Measurements from ENCODE around the gene CFD.

The CFD gene

GRCh38 chr19:911197-912033 lies 52.0 kb downstream of the CFD start:
- Histone ChIP-seq H3K4me1 (ENCODE audit: control insufficient read depth, insufficient read depth, low read length) (no peaks in the 10 kb centered on the region), H3K27ac (ENCODE audit: extremely low read depth, low read depth, low read length) (no peak overlapping the region), H3K36me3 (ENCODE audit: control insufficient read depth in 2 of 2, insufficient read depth in 1 of 2, low read length in 2 of 2) (no peaks in the 10 kb centered on the region; a peak in 1 of 3 replicates), H3K4me3 (ENCODE audit: low read depth, low read length) (no peak overlapping the region), H3K9me3 (ENCODE audit: control insufficient read depth, insufficient read depth, low read depth, low read length) (no peaks in the 10 kb centered on the region)
- POLR2A ChIA-PET: interaction anchor here (1.0 kb wide), 1 partner anchor 16 kb away, joined by 3 read pairs; no protein-coding TSS in a partner anchor
- CTCF ChIA-PET: no interaction called here
- TF ChIP-seq ZBTB10 (tag by site-specific recombination; IDR thresholded peaks at IDR 0.05): 0 out of 2 replicates have a peak, but pooled peaks have one; percentile 22
- TF ChIP-seq ZNF362 (tag by site-specific recombination; IDR thresholded peaks at IDR 0.05): no peak
- TF ChIP-seq ZSCAN5A (tag by site-specific recombination; IDR thresholded peaks at IDR 0.05): no peak
- no peak for TF ChIP-seq TCF7L2 (IDR thresholded peaks at IDR 0.05; ENCODE audit: borderline replicate concordance, low read depth, low read length)
- TF ChIP-seq SALL2 (tag by site-specific recombination; IDR thresholded peaks at IDR 0.05; ENCODE audit: borderline replicate concordance): no peak
- no peak for TF ChIP-seq ZNF202 (tag by site-specific recombination; IDR thresholded peaks at IDR 0.05; ENCODE audit: borderline replicate concordance)

- Histone ChIP-seq H3K4me1 (ENCODE audit: control insufficient read depth, insufficient read depth, low read length) (no peaks in the 10 kb centered on the region; the same call in 1 of the 2 replicates), H3K27ac (ENCODE audit: extremely low read depth, low read depth, low read length) (no peak overlapping the region), H3K4me3 (ENCODE audit: low read depth, low read length) (peak overlapping the region; percentile 76), H3K9me3 (ENCODE audit: control insufficient read depth, insufficient read depth, low read depth, low read length) (no peaks in the 10 kb centered on the region), H3K36me3 (ENCODE audit: control insufficient read depth in 2 of 2, insufficient read depth in 1 of 2, low read length in 2 of 2) (no peaks in the 10 kb centered on the region; a peak in 1 of 3 replicates)
- POLR2A ChIA-PET: no interaction called here
- CTCF ChIA-PET: interaction anchor here (0.6 kb wide), 1 partner anchor 332 kb away, joined by 4 read pairs; no protein-coding TSS in a partner anchor
- TF ChIP-seq ZNF571 (tag by site-specific recombination; IDR thresholded peaks at IDR 0.05) (no peak), ZFHX2 (tag by site-specific recombination; conservative IDR thresholded peaks at IDR 0.05) (0 out of 2 replicates have a peak, but pooled peaks have one; percentile 6), ZNF391 (tag by site-specific recombination; IDR thresholded peaks at IDR 0.05; ENCODE audit: borderline replicate concordance, low read depth) (no peak), ZNF175 (tag by site-specific recombination; IDR thresholded peaks at IDR 0.05) (no peak), ZNF398 (tag by site-specific recombination; IDR thresholded peaks at IDR 0.05) (peak; percentile 58), SP2 (tag by site-specific recombination; IDR thresholded peaks at IDR 0.05) (peak; percentile 60), ZNF239 (tag by site-specific recombination; IDR thresholded peaks at IDR 0.05) (no peak), REPIN1 (tag by site-specific recombination; IDR thresholded peaks at IDR 0.05; ENCODE audit: low read depth) (no peak), PRDM1 (tag by site-specific recombination; IDR thresholded peaks at IDR 0.05) (no peak), KLF16 (tag by site-specific recombination; IDR thresholded peaks at IDR 0.05) (peak; percentile 56; the same call in 1 of the 2 replicates), ZNF513 (tag by site-specific recombination; IDR thresholded peaks at IDR 0.05) (no peak), TCF7L2 (IDR thresholded peaks at IDR 0.05; ENCODE audit: borderline replicate concordance, low read depth, low read length) (no peak), ZNF449 (tag by site-specific recombination; IDR thresholded peaks at IDR 0.05) (no peak)
Observed at GRCh38 chr19:912181-913079, 53.0 kb downstream of the CFD start.
